Mesothelial cell of epicardium (in vitro differentiated cells): Measurements from ENCODE around the gene TSPOAP1. TPM values are rescaled to one million over a fixed set of nuclear protein-coding genes. Genes with fewer than 3 reads are reported as not detected.
"Not testable (repeated sequence)": the region's sequence is repeated elsewhere in the genome, so short reads cannot be mapped to it uniquely, and the experiment has no call there.

Experiments
- DNase-seq, 2 experiments: peaks; one replicate each; pipeline ENCODE4 v3.0.0; 2021; ENCODE audit warnings: low spot score in 2 of 2; ENCODE audit not compliant: unreplicated experiment in 2 of 2
- H3K27ac Mint-ChIP-seq: 2 replicates; pipeline ENCODE4 v1.8.0; 2021; ENCODE audit warnings: mixed read lengths
- H3K27me3 Mint-ChIP-seq: 2 replicates; pipeline ENCODE4 v1.8.0; 2021; ENCODE audit warnings: low read depth, mixed read lengths
- H3K36me3 Mint-ChIP-seq: 2 replicates; pipeline ENCODE4 v1.8.0; 2021; ENCODE audit warnings: mixed read lengths
- H3K4me1 Mint-ChIP-seq: 2 replicates; pipeline ENCODE4 v1.8.0; 2021; ENCODE audit warnings: mixed read lengths
- H3K4me3 Mint-ChIP-seq: 2 replicates; pipeline ENCODE4 v1.8.0; 2021; ENCODE audit warnings: mild to moderate bottlenecking, moderate library complexity, mixed read lengths
- H3K9me3 Mint-ChIP-seq: 2 replicates; pipeline ENCODE4 v1.8.0; 2021; ENCODE audit warnings: mixed read lengths
- CTCF ChIP-seq: fragments of 200-600 bp; sonication (generic); IDR thresholded peaks from one replicate; pipeline ENCODE4 v1.5.0; 2021; ENCODE audit warnings: antibody characterized with exemption; ENCODE audit not compliant: unreplicated experiment
- total RNA-seq: library from RNA; stranded (reverse); gene quantifications from 3 replicates; pipeline ENCODE4 v1.2.1, GENCODE V29; 2021

Gene TSPOAP1
- total RNA-seq, 1 donor from 2014 or later = 87.2 TPM

GRCh38 chr17:58344791-58345157 lies 16.2 kb upstream of the TSPOAP1 start:
- Mint-ChIP-seq H3K36me3 (peaks cover 39% of the 10 kb centered on the region), H3K9me3 (no peaks in the 10 kb centered on the region), H3K27me3 (no peaks in the 10 kb centered on the region), H3K4me3 (no peak overlapping the region), H3K27ac (no peak overlapping the region), H3K4me1 (peaks cover 3% of the 10 kb centered on the region)
- no peak for DNase-seq
- TF ChIP-seq CTCF = no peak

- no peaks in the 10 kb centered on the region for H3K9me3 Mint-ChIP-seq
- peaks cover 2% of the 10 kb centered on the region for H3K4me1 Mint-ChIP-seq
- TF ChIP-seq CTCF = no peak
- H3K27me3 Mint-ChIP-seq = no peaks in the 10 kb centered on the region
- DNase-seq = no peak
- peaks cover 33% of the 10 kb centered on the region for H3K36me3 Mint-ChIP-seq
- no peak overlapping the region for H3K27ac Mint-ChIP-seq
- no peak overlapping the region for H3K4me3 Mint-ChIP-seq
Observed at GRCh38 chr17:58344047-58344790, 15.6 kb upstream of the TSPOAP1 start.

GRCh38 chr17:58343131-58343530 lies 14.5 kb upstream of the TSPOAP1 start:
- DNase-seq = no peak
- H3K9me3 Mint-ChIP-seq = no peaks in the 10 kb centered on the region
- H3K27ac Mint-ChIP-seq = no peak overlapping the region
- H3K27me3 Mint-ChIP-seq = no peaks in the 10 kb centered on the region
- H3K36me3 Mint-ChIP-seq = peaks cover 27% of the 10 kb centered on the region
- no peak for TF ChIP-seq CTCF
- no peak overlapping the region for H3K4me3 Mint-ChIP-seq
- H3K4me1 Mint-ChIP-seq = peaks cover 13% of the 10 kb centered on the region

- H3K9me3 Mint-ChIP-seq = no peaks in the 10 kb centered on the region
- peaks cover 24% of the 10 kb centered on the region for H3K4me1 Mint-ChIP-seq
- H3K36me3 Mint-ChIP-seq = peaks cover 22% of the 10 kb centered on the region
- no peak overlapping the region for H3K4me3 Mint-ChIP-seq
- no peak overlapping the region for H3K27ac Mint-ChIP-seq
- no peak for TF ChIP-seq CTCF
- H3K27me3 Mint-ChIP-seq = no peaks in the 10 kb centered on the region
- no peak for DNase-seq
Observed at GRCh38 chr17:58341861-58342475, 13.4 kb upstream of the TSPOAP1 start.

- peaks cover 19% of the 10 kb centered on the region for H3K36me3 Mint-ChIP-seq
Observed at GRCh38 chr17:58341136-58341860, 12.7 kb upstream of the TSPOAP1 start.

GRCh38 chr17:58340405-58340876 lies 11.8 kb upstream of the TSPOAP1 start:
- no peak overlapping the region for H3K4me3 Mint-ChIP-seq
- H3K27me3 Mint-ChIP-seq = no peaks in the 10 kb centered on the region
- H3K36me3 Mint-ChIP-seq = peaks cover 12% of the 10 kb centered on the region
- H3K9me3 Mint-ChIP-seq = no peaks in the 10 kb centered on the region
- peaks cover 40% of the 10 kb centered on the region for H3K4me1 Mint-ChIP-seq
- no peak for DNase-seq
- H3K27ac Mint-ChIP-seq = no peak overlapping the region
- TF ChIP-seq CTCF = no peak

More at GRCh38 chr17:58341136-58341860, 12.7 kb upstream of the TSPOAP1 start:
- H3K4me3 Mint-ChIP-seq, H3K9me3 Mint-ChIP-seq, H3K27me3 Mint-ChIP-seq, DNase-seq, H3K27ac Mint-ChIP-seq: not testable (repeated sequence)
- H3K4me1 Mint-ChIP-seq = peaks cover 31% of the 10 kb centered on the region
